Measurements from ENCODE around the gene SATB2.

- TF ChIP-seq CTCF (IDR thresholded peaks at IDR 0.05) (no peak), POLR2A (IDR thresholded peaks at IDR 0.05) (no peak)
These were observed 23.2 kb upstream of the SATB2 start for GRCh38 chr2:199480966-199481365.

Measured in breast epithelium (tissue), 3 donors.